GM18519 (cell line): Measurements from ENCODE around the gene SYNGR4.
A peak's percentile ranks its signal among the peaks of the same experiment; 100 is the strongest.

Source experiments
- ATAC-seq: cut with Tn5 transposase; IDR thresholded peaks from one replicate; pipeline ENCODE4 v1.9.1; 2021; ENCODE audit warnings: mild to moderate bottlenecking, moderate library complexity; ENCODE audit not compliant: unreplicated experiment, low FRiP score

Gene SYNGR4

GRCh38 chr19:48341515-48342413 is 22.4 kb upstream of the SYNGR4 start:
- ATAC-seq: no peak

- no peak for ATAC-seq
Measured at GRCh38 chr19:48342414-48342738, 21.8 kb upstream of the SYNGR4 start.

GRCh38 chr19:48342841-48343540 is 21.2 kb upstream of the SYNGR4 start:
- no peak for ATAC-seq

- no peak for ATAC-seq
Measured at GRCh38 chr19:48344892-48345291, 19.3 kb upstream of the SYNGR4 start.

DNA sequence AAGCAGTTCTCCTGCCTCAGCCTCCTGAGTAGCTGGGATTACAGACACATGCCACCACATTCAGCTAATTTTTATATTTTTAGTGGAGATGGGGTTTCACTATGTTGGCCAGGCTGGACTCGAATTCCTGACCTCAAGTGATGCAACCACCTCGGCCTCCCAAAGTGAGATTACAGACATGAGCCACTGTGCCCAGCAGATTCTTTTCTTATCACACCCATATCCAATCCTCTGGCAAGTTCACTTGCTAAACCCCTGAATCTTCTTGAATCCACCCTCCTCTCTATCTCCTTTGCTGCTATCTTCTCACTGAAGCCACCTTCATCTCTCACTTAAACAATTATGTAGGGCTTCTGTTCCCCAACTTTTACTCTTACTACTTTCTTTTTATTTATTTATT is 18.0 kb upstream of the SYNGR4 start:
- no peak for ATAC-seq

- no peak for ATAC-seq
Measured at GRCh38 chr19:48348045-48348444, 16.1 kb upstream of the SYNGR4 start.

GRCh38 chr19:48348737-48349136 is 15.4 kb upstream of the SYNGR4 start:
- ATAC-seq: no peak

DNA sequence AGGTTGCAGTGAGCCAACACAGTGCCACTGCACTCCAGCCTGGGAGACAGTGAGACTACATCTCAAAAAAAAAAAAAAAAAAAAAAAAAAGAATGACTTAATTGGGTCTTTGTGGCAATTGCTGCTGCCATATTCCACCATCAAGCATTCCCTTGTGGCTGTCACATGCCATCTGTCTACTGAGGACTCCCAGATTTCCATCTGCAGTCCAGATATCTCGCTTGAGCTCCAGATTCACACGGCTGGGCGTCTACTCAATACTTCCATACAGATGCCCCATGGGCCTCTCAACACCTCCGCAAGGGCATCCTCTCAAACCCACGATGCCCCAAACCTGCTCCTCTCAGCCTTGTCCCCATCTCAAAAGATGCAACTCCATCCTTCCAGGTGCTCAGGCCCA is 13.3 kb upstream of the SYNGR4 start:
- ATAC-seq: no peak

DNA sequence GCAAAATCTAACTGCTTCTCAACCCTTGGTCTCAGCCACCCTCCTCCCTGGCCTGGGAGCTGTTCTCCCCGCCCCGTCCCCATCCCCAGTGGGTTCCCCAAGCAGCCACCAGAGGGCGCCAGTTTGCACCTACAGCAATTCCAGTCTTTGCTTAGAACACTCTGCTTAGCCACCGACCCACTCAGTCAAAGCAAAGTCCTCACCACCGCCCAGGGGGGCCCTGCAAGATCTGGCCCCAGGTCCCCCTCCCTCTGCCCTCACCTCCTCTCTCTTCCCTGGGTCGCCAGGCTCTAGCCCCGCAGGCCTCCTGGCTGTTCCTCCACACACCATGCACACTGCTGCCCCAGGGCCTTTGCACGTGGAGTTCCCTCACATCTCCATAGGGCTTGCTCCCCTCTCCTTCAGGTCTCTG is 12.8 kb upstream of the SYNGR4 start:
- ATAC-seq: no peak

DNA sequence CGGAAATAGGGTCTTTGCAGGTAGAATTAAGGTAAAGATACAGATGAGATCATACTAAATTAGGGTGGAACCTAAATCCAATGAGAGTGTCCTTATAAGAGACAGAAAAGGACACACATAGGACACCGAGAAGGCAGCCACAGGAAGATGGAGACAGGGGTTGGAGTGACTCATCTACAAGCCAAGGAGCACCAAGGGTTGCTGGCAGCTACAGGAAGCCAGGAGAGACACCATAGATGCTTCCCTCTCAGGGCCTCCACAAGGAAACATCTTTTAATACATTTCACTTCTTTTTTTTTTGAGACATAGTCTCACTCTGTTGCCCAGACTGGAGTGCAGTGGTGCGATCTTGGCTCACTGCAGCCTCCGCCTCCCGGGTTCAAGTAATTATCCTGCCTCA is 10.5 kb upstream of the SYNGR4 start:
- no peak for ATAC-seq

- ATAC-seq: no peak
Measured at GRCh38 chr19:48354332-48354992, 9.7 kb upstream of the SYNGR4 start.

GRCh38 chr19:48355365-48355954 is 8.7 kb upstream of the SYNGR4 start:
- no peak for ATAC-seq

GRCh38 chr19:48359123-48359522 is 5.0 kb upstream of the SYNGR4 start:
- no peak for ATAC-seq

DNA sequence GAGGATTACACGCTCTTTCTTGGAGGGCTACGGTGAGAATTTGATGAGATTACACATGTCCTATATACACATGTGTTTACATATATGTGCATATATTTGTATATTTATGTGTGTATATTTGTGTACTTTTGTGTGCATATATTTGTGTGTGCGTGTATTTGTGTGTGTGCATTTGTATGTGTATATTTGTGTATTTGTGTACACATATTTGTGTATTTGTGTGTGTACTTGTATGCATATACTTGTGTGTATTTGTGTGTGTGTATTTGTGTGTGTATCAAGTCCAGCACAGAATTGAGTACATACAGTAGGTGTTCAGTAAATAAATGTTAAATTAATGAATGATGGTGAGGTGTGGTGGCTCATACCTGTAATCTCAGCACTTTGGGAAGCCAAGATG is 2.3 kb upstream of the SYNGR4 start:
- no peak for ATAC-seq

DNA sequence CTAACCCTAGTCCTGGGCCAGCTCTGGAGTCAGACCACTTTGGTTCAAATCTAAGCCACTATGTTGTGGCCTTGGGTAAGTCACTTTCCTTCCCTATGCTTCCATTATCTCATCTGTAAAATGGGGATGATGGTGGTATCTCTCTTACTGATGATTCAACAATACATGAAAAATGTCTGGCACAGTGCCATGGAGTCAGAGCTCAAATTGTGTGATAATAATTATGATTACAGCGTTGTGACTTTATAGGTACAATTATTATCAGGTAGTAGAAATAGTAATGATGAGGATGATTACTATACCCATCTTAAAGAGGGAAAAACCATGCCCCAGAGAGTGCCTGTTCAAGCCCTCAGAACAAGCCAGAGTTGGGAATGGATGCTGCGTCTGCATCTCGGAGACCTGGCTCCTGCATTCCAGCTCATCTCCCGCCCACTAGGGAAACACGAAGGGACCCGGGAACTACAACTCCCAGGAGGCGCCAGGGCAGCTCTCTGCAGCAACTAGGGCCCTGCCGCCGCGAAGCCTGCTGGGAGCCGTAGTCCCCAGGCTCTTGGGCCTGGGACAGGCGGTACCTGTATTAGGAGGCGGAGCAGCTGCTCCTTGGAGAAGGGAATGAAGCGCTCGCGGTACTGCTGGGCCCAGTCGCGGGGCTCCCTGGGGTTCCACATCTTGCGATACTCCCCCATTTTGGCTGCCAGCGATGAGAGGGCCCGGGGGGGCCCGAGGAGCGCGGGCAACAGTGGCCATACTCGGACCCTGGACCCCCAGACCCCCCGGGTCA is 1.3 kb upstream of the SYNGR4 start:
- peak; percentile 48 for ATAC-seq

- ATAC-seq: peak; percentile 1
Measured at GRCh38 chr19:48363500-48363809, 712 bp upstream of the SYNGR4 start.

DNA sequence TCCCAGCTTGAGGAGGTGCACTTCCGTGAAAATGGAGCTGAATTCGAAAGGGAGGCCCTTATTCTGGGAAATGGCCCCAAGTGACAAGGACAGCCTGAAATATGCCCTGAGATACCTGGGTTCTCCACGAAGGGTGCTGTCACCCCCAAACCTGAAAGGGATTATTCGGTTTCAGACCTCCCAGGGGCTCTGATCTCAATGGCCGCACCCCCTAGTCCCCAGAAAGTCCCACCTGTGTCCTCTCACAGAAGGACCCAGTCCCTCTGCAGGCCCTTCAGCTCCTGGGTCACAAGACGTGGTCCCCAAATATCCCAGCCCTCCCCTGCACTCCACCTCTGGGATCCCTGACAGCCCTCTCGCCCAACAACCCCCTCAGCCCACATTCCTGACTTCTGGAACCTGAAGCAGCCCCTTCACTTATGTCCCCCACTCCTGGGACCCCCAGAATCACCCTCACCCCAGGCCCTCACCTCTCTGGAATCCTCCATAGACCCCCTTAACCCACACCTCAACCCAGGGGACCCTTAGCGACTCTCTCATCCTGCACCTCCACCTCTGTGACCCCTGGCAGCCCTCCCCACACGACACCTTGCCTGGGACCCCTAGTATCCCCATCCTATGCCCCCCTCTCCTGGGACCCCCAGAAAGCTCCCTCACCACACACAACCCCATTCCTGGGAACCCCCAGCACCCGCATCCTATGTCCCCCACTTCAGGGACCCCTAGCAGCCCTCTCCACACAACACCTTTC is 606 bp downstream of the SYNGR4 start:
- ATAC-seq: no peak

DNA sequence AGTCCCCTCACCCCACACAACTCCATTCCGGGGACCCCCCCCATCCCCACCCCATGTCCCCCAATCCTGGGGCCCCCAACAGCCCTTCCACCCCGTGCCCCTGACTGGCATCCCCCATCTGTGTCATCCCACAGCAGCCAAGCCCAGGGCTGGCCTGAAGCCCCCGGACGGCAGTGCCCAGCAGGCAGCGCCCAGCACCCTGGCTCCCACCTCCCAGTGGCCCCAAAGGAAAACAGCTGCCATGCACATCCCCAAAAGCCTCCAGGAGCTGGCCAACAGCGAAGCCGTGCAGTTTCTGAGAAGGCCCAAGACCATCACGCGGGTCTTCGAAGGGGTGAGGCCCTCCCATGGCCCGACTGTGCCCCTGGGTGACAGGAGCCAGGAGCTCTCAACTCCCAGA is 1.4 kb downstream of the SYNGR4 start:
- no peak for ATAC-seq

DNA sequence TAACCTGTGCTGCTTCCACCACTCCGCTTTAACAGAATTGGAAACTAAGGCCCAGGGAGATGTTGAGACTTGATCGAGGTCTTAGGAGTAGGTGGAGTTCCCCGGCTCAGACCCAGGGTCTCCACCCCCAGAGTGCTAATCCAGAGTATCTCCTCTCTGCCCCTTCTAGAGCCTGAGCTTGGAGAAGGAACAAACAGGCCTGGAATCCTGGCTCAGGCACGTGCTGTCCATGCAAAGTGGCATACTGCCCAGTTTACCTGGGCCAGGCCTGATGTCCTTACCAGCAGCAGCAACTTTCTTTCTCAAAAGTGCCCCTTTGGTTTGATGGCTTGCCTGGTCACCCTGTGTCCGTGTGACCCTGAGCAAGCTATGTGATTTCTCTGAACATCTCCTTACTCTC is 3.7 kb downstream of the SYNGR4 start:
- ATAC-seq: no peak

GRCh38 chr19:48368936-48369335 is 4.8 kb downstream of the SYNGR4 start:
- ATAC-seq: no peak
